T-helper 2 cell (primary cell): ENCODE data around the gene ATP2B2.

Source experiments
- DNase-seq, 5 experiments: peaks; one replicate each; pipeline versions ENCODE4 v3.0.0 to v3.0.0-alpha.2; 2012 to 2022

Gene ATP2B2

GRCh38 chr3:10468613-10469354 is 36.6 kb downstream of the ATP2B2 start:
- DNase-seq: no peak

- DNase-seq: no peak
These were observed 37.3 kb downstream of the ATP2B2 start for GRCh38 chr3:10467904-10468612.

GRCh38 chr3:10467204-10467603 is 38.2 kb downstream of the ATP2B2 start:
- DNase-seq: no peak

GRCh38 chr3:10466186-10466585 is 39.2 kb downstream of the ATP2B2 start:
- no peak for DNase-seq

GRCh38 chr3:10465161-10465560 is 40.2 kb downstream of the ATP2B2 start:
- no peak for DNase-seq

GRCh38 chr3:10463533-10464434 is 41.6 kb downstream of the ATP2B2 start:
- no peak for DNase-seq

GRCh38 chr3:10462641-10463532 is 42.5 kb downstream of the ATP2B2 start:
- DNase-seq: no peak

GRCh38 chr3:10460951-10461545 is 44.3 kb downstream of the ATP2B2 start:
- no peak for DNase-seq

- peak; percentile 16 to 75 (median 29) for DNase-seq
These were observed 45.2 kb downstream of the ATP2B2 start for GRCh38 chr3:10459954-10460754.

GRCh38 chr3:10457560-10457959 is 47.8 kb downstream of the ATP2B2 start:
- no peak for DNase-seq

- DNase-seq: no peak
These were observed 48.4 kb downstream of the ATP2B2 start for GRCh38 chr3:10456981-10457380.

- no peak for DNase-seq
These were observed 49.9 kb downstream of the ATP2B2 start for GRCh38 chr3:10455545-10455914.

GRCh38 chr3:10454907-10455544 is 50.4 kb downstream of the ATP2B2 start:
- no peak for DNase-seq

- DNase-seq: no peak
These were observed 51.8 kb downstream of the ATP2B2 start for GRCh38 chr3:10453431-10454163.

GRCh38 chr3:10450494-10451440 is 54.6 kb downstream of the ATP2B2 start:
- no peak for DNase-seq

- no peak for DNase-seq
These were observed 56.0 kb downstream of the ATP2B2 start for GRCh38 chr3:10449436-10449835.

GRCh38 chr3:10448544-10448943 is 56.8 kb downstream of the ATP2B2 start:
- DNase-seq: no peak

GRCh38 chr3:10447527-10448260 is 57.7 kb downstream of the ATP2B2 start:
- DNase-seq: no peak
